GM18520 (cell line): ENCODE measurements around the gene TBC1D14.
A peak's percentile ranks its signal among the peaks of the same experiment; 100 is the strongest.

ENCODE experiments used
- ATAC-seq: cut with Tn5 transposase; IDR thresholded peaks from one replicate; pipeline ENCODE4 v1.9.1; 2021; ENCODE audit not compliant: unreplicated experiment

Gene TBC1D14

GRCh38 chr4:6909113-6909969 lies at the start of gene TBC1D14:
TSS of gene TBC1D14 (plus strand) at chr4:6909826. CDS start at chr4:6923390, 13,564 bp downstream.
- peak; percentile 74 for ATAC-seq

GRCh38 chr4:6868386-6868785 lies 41.2 kb upstream of the TBC1D14 start:
- no peak for ATAC-seq

- no peak for ATAC-seq
Measured at GRCh38 chr4:6869944-6870343, 39.7 kb upstream of the TBC1D14 start.

- no peak for ATAC-seq
Measured at GRCh38 chr4:6873291-6873690, 36.3 kb upstream of the TBC1D14 start.

GRCh38 chr4:6873792-6874461 lies 35.7 kb upstream of the TBC1D14 start:
- ATAC-seq = no peak

- ATAC-seq = no peak
Measured at GRCh38 chr4:6874981-6875380, 34.6 kb upstream of the TBC1D14 start.

GRCh38 chr4:6875431-6875831 lies 34.2 kb upstream of the TBC1D14 start:
- ATAC-seq = no peak

- ATAC-seq = no peak
Measured at GRCh38 chr4:6876440-6876839, 33.2 kb upstream of the TBC1D14 start.

- no peak for ATAC-seq
Measured at GRCh38 chr4:6877067-6877466, 32.6 kb upstream of the TBC1D14 start.

- no peak for ATAC-seq
Measured at GRCh38 chr4:6878451-6879059, 31.1 kb upstream of the TBC1D14 start.

GRCh38 chr4:6880691-6881090 lies 28.9 kb upstream of the TBC1D14 start:
- no peak for ATAC-seq

GRCh38 chr4:6881908-6882307 lies 27.7 kb upstream of the TBC1D14 start:
- ATAC-seq = no peak

GRCh38 chr4:6884341-6884870 lies 25.2 kb upstream of the TBC1D14 start:
- ATAC-seq = no peak

- no peak for ATAC-seq
Measured at GRCh38 chr4:6885953-6886557, 23.6 kb upstream of the TBC1D14 start.

GRCh38 chr4:6886886-6887285 lies 22.7 kb upstream of the TBC1D14 start:
- no peak for ATAC-seq

- no peak for ATAC-seq
Measured at GRCh38 chr4:6887591-6888371, 21.8 kb upstream of the TBC1D14 start.

GRCh38 chr4:6888506-6889071 lies 21.0 kb upstream of the TBC1D14 start:
- no peak for ATAC-seq

- no peak for ATAC-seq
Measured at GRCh38 chr4:6889101-6889735, 20.4 kb upstream of the TBC1D14 start.

GRCh38 chr4:6889736-6890324 lies 19.8 kb upstream of the TBC1D14 start:
- ATAC-seq = no peak
